Tibial artery (tissue), 4 donors: ENCODE measurements around the gene KRTAP9-2.
"Not testable (repeated sequence)": the region's sequence is repeated elsewhere in the genome, so short reads cannot be mapped to it uniquely, and the experiment has no call there.

Source experiments
- DNase-seq, 2 donors: peaks; one replicate each; pipeline ENCODE4 v3.0.0-alpha.2; 2019
- H3K27ac ChIP-seq, 2 donors: fragments of 200-600 bp; sonication (generic) in 1 of 2; 1 replicate in 1 of 2; 2 replicates in 1 of 2; pipeline ENCODE4 v1.5.1; 2018 to 2019; ENCODE audit warnings: mild to moderate bottlenecking in 1 of 2
- H3K27me3 ChIP-seq, 2 donors: fragments of 200-600 bp; sonication (generic) in 1 of 2; one replicate each; pipeline versions ENCODE4 v1.5.1 to v1.6.0; 2016 to 2019
- H3K36me3 ChIP-seq, 3 donors: fragments of 200-600 bp; sonication (generic) in 2 of 3; one replicate each; pipeline ENCODE4 v1.5.1; 2016 to 2019; ENCODE audit warnings: mild to moderate bottlenecking in 2 of 3
- H3K4me1 ChIP-seq, 4 donors: fragments of 200-600 bp; sonication (generic) in 2 of 4; 1 replicate in 3 of 4; 2 replicates in 1 of 4; pipeline ENCODE4 v1.5.1; 2016 to 2019
- H3K4me3 ChIP-seq, 2 donors: fragments of 200-600 bp; sonication (generic) in 1 of 2; 1 replicate in 1 of 2; 2 replicates in 1 of 2; pipeline ENCODE4 v1.5.1; 2018 to 2019; ENCODE audit warnings: mild to moderate bottlenecking in 2 of 2
- H3K9me3 ChIP-seq, 3 donors: fragments of 200-600 bp; sonication (generic) in 1 of 3; one replicate each; pipeline ENCODE4 v1.5.1; 2016 to 2019
- intact Hi-C: fragments of 100-400 bp; cut with DNase I; formaldehyde crosslinking; loops from one replicate; pipeline ENCODE4 v1.15.0; 2023; ENCODE audit warnings: low total_unique reads
- TF ChIP-seq, protein P1 (sequence below), 2 experiments: fragments of 200-600 bp in 1 of 2; fragments of 450-650 bp in 1 of 2; IDR thresholded peaks; one replicate each; pipeline ENCODE4 v1.5.1; 2017 to 2019; ENCODE audit warnings: antibody characterized with exemption in 2 of 2, mild to moderate bottlenecking in 1 of 2, moderate library complexity in 1 of 2

The KRTAP9-2 gene

DNA sequence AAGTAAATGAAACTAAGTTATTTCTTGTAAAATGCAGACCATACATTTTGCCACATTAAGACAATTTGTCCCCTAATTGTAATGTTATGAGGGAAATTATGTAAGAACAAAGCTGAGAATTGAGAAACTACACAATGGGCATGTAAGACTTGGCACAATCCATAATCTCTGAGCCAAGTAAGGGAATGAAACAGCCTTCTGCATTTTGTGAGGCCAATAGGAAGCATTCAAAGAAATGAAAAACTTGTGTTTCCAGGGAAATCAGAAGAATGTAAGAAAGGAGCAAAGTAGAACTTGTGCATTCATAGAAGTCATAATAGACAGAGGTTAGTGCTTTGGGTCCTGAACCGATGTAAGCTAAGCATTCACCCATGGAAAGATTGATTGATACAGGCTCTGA lies 24.8 kb downstream of the KRTAP9-2 start:
- no peaks in the 10 kb centered on the region for H3K4me1 ChIP-seq
- intact Hi-C loops: no loop called here
- no peak overlapping the region for H3K4me3 ChIP-seq
- no peak overlapping the region for H3K27ac ChIP-seq
- no peak for DNase-seq
- H3K36me3 ChIP-seq: no peaks in the 10 kb centered on the region
- TF ChIP-seq, protein P1, sequence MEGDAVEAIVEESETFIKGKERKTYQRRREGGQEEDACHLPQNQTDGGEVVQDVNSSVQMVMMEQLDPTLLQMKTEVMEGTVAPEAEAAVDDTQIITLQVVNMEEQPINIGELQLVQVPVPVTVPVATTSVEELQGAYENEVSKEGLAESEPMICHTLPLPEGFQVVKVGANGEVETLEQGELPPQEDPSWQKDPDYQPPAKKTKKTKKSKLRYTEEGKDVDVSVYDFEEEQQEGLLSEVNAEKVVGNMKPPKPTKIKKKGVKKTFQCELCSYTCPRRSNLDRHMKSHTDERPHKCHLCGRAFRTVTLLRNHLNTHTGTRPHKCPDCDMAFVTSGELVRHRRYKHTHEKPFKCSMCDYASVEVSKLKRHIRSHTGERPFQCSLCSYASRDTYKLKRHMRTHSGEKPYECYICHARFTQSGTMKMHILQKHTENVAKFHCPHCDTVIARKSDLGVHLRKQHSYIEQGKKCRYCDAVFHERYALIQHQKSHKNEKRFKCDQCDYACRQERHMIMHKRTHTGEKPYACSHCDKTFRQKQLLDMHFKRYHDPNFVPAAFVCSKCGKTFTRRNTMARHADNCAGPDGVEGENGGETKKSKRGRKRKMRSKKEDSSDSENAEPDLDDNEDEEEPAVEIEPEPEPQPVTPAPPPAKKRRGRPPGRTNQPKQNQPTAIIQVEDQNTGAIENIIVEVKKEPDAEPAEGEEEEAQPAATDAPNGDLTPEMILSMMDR (IDR thresholded peaks at IDR 0.05): no peak
- no peaks in the 10 kb centered on the region for H3K27me3 ChIP-seq
- H3K9me3 ChIP-seq: no peaks in the 10 kb centered on the region

DNA sequence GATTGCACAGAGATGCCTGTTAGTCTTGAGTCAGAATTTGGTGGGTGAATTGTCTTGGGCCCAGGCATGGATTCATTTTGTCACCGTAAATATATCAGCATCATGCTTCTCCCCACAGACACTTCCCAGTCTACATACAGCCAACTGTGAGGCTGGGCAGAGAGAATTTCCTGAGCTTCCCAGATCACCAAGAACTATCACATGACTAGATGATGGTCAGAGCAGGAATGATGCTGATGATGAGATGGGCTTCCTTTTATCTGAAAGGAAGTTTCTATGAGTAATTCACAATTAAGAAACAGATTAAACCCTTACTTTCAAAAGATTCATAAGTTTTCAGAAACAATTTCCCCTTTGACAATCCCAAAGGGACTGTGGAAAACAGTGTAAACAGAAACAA lies 28.4 kb downstream of the KRTAP9-2 start:
- H3K27me3 ChIP-seq: peaks cover 0 to 10% of the 10 kb centered on the region in 2 donors
- no peak overlapping the region for H3K27ac ChIP-seq
- no peak for DNase-seq
- intact Hi-C loops: no loop called here
- TF ChIP-seq, protein P1 (IDR thresholded peaks at IDR 0.05): no peak
- no peak overlapping the region for H3K4me3 ChIP-seq
- no peaks in the 10 kb centered on the region for H3K36me3 ChIP-seq
- no peaks in the 10 kb centered on the region for H3K4me1 ChIP-seq
- no peaks in the 10 kb centered on the region for H3K9me3 ChIP-seq

DNA sequence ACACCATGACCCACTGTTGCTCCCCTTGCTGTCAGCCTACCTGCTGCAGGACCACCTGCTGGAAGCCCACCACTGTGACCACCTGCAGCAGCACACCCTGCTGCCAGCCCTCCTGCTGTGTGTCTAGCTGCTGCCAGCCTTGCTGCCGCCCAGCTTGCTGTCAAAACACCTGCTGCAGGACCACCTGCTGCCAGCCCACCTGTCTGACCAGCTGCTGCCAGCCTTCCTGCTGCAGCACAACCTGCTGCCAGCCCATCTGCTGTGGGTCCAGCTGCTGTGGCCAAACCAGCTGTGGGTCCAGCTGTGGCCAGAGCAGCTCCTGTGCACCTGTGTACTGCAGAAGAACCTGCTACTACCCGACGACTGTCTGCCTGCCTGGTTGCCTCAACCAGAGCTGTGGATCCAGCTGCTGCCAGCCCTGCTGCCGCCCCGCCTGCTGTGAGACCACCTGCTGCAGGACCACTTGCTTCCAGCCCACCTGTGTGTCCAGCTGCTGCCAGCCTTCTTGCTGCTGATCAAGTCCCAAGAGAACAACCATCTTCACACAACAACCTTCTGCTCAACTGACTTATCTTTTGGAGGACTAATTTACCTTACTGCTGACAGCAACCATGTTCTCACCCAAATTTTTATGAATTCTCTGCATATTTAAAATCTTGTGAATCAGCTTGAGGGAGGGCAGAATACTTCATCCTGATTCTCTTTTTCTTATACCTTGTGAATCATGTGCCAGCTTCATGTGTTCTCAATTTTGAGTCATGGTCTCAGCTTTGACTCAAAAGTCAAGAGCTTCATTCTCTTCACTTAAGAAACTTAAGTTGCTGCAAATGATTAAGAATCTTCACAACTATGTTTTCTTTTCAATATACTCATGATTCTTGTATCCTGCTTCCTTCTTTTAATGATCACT lies 29.2 kb downstream of the KRTAP9-2 start, which contains the start of gene KRTAP9-9:
TSS of gene KRTAP9-9 (plus strand) at position 4 of the 910 bp plus-strand sequence.
- H3K9me3 ChIP-seq, intact Hi-C loops, H3K4me3 ChIP-seq, H3K27ac ChIP-seq, H3K36me3 ChIP-seq, H3K4me1 ChIP-seq, DNase-seq: not testable (repeated sequence)
- peaks cover 0 to 13% of the 10 kb centered on the region in 2 donors for H3K27me3 ChIP-seq

DNA sequence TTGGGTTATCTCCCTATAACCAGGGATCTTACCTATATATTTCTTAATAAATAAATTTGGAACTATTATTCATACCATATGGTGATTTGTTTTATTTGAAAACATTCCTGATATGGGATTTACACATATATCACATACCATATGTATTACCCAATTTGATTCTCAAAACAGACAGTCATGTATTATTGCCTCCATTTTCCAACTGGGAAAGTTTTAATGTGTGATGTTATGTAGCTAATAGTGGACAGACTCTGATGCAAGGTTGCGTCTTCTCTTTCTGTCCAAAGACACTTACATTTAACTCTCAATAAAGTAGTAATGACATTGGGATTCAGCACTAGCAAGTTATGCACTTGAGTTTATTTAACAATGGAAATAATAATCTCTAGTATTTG lies 29.8 kb downstream of the KRTAP9-2 start:
- H3K4me3 ChIP-seq: no peak overlapping the region
- H3K9me3 ChIP-seq: no peaks in the 10 kb centered on the region
- DNase-seq: no peak
- TF ChIP-seq, protein P1 (IDR thresholded peaks at IDR 0.05): no peak
- no peak overlapping the region for H3K27ac ChIP-seq
- H3K4me1 ChIP-seq: no peaks in the 10 kb centered on the region
- intact Hi-C loops: no loop called here
- H3K27me3 ChIP-seq: peaks cover 0 to 13% of the 10 kb centered on the region in 2 donors
- no peaks in the 10 kb centered on the region for H3K36me3 ChIP-seq

DNA sequence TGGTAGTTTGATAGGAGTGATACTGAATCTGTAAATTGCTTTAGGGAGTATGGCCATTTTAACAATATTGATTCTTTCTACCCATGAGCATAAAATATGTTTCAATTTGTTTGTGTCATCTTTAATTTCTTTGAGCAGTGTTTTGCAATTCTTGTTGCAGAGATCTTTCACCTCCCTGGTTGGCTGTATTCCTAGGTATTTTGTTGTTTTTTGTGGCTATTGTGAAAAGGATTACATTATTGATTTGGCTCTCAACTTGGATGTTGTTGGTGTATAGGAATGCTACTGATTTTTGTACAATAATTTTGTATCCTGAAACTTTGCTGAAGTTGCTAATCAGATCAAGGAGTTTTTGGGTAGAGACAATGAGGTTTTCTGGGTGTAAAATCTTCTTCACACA lies 32.0 kb downstream of the KRTAP9-2 start:
- Histone ChIP-seq H3K27me3 (peaks cover 0 to 13% of the 10 kb centered on the region in 2 donors), H3K4me3 (no peak overlapping the region), H3K36me3 (no peaks in the 10 kb centered on the region), H3K27ac (no peak overlapping the region), H3K4me1 (no peaks in the 10 kb centered on the region), H3K9me3 (no peaks in the 10 kb centered on the region)
- DNase-seq: no peak
- intact Hi-C loops: no loop called here
- TF ChIP-seq, protein P1 (IDR thresholded peaks at IDR 0.05): no peak

DNA sequence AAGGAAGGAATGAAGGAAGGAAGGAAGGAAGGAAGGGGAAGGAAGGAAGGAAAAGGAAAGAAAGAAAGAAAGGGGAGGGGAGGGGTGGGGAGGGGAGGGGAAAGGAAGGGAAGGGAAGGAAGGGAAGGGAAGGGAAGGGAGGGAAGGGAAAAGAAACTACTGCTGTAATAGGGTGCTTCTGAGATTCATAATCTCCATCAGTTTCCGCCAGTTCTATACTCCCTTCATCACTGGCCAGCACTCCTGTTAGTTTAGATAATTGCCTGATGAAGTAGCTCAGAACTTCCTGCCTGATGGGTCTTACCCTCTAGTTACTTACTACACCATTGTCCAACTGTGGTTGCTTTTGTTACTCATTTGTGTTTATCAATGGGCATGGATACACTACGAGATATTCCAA lies 36.8 kb downstream of the KRTAP9-2 start:
- TF ChIP-seq, protein P1 (IDR thresholded peaks at IDR 0.05): no peak
- no peak for DNase-seq
- peaks cover 0 to 8% of the 10 kb centered on the region in 2 donors for H3K27me3 ChIP-seq
- no peak overlapping the region for H3K27ac ChIP-seq
- no peaks in the 10 kb centered on the region for H3K36me3 ChIP-seq
- intact Hi-C loops: no loop called here
- H3K4me1 ChIP-seq: no peaks in the 10 kb centered on the region
- H3K4me3 ChIP-seq: no peak overlapping the region
- no peaks in the 10 kb centered on the region for H3K9me3 ChIP-seq
